ENCODE measurements around the gene SLC34A2. TPM values are rescaled to one million over a fixed set of nuclear protein-coding genes. Genes with fewer than 3 reads are reported as not detected.

Gene SLC34A2
- total RNA-seq, 1 experiment from 2014 or later, result 0.77 TPM

DNA sequence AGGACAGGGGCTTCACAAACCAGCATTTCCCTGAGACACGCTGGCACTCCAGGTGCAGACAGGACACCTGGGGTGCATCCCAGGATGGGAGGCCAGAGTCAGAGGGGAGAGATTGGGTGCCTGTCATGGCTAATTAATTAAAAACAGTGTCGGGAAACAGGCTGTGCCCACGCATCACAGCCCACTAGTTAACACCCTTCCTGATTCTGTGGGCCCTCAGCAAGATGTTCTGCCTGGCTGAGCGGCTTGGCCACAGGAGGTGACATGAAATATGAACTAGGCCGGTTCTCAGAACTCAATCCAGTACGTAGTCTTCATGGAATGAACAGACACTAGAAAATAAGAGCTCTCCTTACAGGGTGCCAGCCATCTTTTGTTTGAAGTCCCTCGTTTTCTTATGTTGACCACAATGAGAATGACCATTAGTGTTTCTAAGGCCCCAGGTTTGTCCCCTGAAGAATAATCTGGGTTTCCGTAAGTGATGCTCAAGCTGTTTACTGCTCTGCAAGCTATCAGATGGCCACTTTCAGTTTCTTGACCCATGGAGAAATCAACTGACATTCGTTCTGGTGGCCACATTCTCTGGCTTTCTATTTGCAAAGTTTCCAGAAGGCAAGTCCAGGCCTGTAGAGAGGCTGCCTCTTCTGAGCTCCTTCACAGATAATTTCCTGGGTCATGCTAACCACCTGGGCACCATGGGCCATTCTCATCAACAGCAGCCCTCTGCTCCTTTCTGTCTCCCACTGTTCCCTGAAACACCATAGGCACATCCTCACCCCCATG is 72.3 kb downstream of the SLC34A2 start:
- DNase-seq (ENCODE audit: low read depth, low spot score), result no peak
- no peaks in the 10 kb centered on the region for H3K36me3 ChIP-seq (ENCODE audit: control insufficient read depth, insufficient read depth, low read length)
- BruUV-seq (replicated peaks), result no TSS peak
- H3K27me3 ChIP-seq (ENCODE audit: control insufficient read depth, insufficient read depth, low read length), result no peaks in the 10 kb centered on the region
- in situ Hi-C loops (cut with HindIII; ENCODE audit: low pct_unique_long_range_greater_than_20kb, low sequenced_read_pairs), result no loop called here
- intact Hi-C loops (cut with micrococcal nuclease; ENCODE audit: unreplicated experiment), result no loop called here
- no peaks in the 10 kb centered on the region for H3K4me1 ChIP-seq (ENCODE audit: control insufficient read depth, insufficient read depth, low read length)
- no peaks in the 10 kb centered on the region for H3K9me3 ChIP-seq (ENCODE audit: control insufficient read depth, insufficient read depth, low read depth, low read length)
- ChIA-PET POLR2A (no interaction called here), CTCF (interaction anchor here (0.7 kb wide), 1 partner anchor 17 kb away, joined by 4 read pairs; no protein-coding TSS in a partner anchor)
- ATAC-seq, result no peak
- no peak overlapping the region for H3K27ac ChIP-seq (ENCODE audit: low read length)
- no peak overlapping the region for H3K4me3 ChIP-seq (ENCODE audit: low read depth in 2 of 2, low read length in 2 of 2)
- TF ChIP-seq TCF7L2 (IDR thresholded peaks at IDR 0.05; ENCODE audit: low read depth, low read length), result no peak
- TF ChIP-seq POLR2AphosphoS5 (IDR thresholded peaks at IDR 0.05; ENCODE audit: low read depth, low read length), result no peak
- TF ChIP-seq CTCF (IDR thresholded peaks at IDR 0.05), result no peak
- no peak for TF ChIP-seq SIN3A (IDR thresholded peaks at IDR 0.05; ENCODE audit: borderline replicate concordance, insufficient read depth, low read depth, low read length)
- TF ChIP-seq, protein P1, sequence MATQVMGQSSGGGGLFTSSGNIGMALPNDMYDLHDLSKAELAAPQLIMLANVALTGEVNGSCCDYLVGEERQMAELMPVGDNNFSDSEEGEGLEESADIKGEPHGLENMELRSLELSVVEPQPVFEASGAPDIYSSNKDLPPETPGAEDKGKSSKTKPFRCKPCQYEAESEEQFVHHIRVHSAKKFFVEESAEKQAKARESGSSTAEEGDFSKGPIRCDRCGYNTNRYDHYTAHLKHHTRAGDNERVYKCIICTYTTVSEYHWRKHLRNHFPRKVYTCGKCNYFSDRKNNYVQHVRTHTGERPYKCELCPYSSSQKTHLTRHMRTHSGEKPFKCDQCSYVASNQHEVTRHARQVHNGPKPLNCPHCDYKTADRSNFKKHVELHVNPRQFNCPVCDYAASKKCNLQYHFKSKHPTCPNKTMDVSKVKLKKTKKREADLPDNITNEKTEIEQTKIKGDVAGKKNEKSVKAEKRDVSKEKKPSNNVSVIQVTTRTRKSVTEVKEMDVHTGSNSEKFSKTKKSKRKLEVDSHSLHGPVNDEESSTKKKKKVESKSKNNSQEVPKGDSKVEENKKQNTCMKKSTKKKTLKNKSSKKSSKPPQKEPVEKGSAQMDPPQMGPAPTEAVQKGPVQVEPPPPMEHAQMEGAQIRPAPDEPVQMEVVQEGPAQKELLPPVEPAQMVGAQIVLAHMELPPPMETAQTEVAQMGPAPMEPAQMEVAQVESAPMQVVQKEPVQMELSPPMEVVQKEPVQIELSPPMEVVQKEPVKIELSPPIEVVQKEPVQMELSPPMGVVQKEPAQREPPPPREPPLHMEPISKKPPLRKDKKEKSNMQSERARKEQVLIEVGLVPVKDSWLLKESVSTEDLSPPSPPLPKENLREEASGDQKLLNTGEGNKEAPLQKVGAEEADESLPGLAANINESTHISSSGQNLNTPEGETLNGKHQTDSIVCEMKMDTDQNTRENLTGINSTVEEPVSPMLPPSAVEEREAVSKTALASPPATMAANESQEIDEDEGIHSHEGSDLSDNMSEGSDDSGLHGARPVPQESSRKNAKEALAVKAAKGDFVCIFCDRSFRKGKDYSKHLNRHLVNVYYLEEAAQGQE (IDR thresholded peaks at IDR 0.05; ENCODE audit: insufficient read depth in 1 of 2, low read depth in 2 of 2, low read length in 1 of 2), result no peak

Other genes starting within 250 kb of the SLC34A2 start
- gene SEL1L3, start 207.1 kb downstream of the SLC34A2 start, total RNA-seq (2021; ENCODE audit: unreplicated experiment), result 1.1 TPM

Measured in Panc1 (cell line).